Kidney (tissue), 14 donors: Measurements from ENCODE around the gene CACNB4. TPM values are rescaled to one million over a fixed set of nuclear protein-coding genes. Genes with fewer than 3 reads are reported as not detected.

Source experiments
- DNase-seq, 5 donors: peaks; one replicate each; pipeline ENCODE4 v3.0.0-alpha.2; 2013 to 2020
- FAIRE-seq: peaks from 2 replicates; lab custom pipeline; 2012; peaks lifted over from hg19 to GRCh38; lab: Jason Lieb, UNC
- H3K27ac ChIP-seq, 2 donors: one replicate each; pipeline ENCODE4 v1.7.0; 2013; ENCODE audit warnings: low read depth in 2 of 2, low read length in 2 of 2, inconsistent platforms in 1 of 2
- H3K27me3 ChIP-seq: one replicate; pipeline ENCODE4 v1.7.1; 2013; ENCODE audit warnings: low read length, inconsistent platforms; ENCODE audit not compliant: control insufficient read depth, insufficient read depth
- H3K36me3 ChIP-seq, 3 donors: one replicate each; pipeline versions ENCODE4 v1.7.0 to v1.7.1; 2013; ENCODE audit warnings: low read length in 3 of 3, control low read depth in 1 of 3, inconsistent platforms in 1 of 3; ENCODE audit not compliant: insufficient read depth in 3 of 3, control insufficient read depth in 2 of 3
- H3K4me1 ChIP-seq, 3 donors: one replicate each; pipeline versions ENCODE4 v1.7.0 to v1.7.1; 2013; ENCODE audit warnings: low read length in 3 of 3, inconsistent platforms in 1 of 3, low read depth in 1 of 3; ENCODE audit not compliant: control insufficient read depth in 2 of 3, insufficient read depth in 2 of 3
- H3K4me3 ChIP-seq, 3 donors: one replicate each; pipeline versions ENCODE4 v1.7.0 to v1.8.1; 2013; ENCODE audit warnings: low read length in 3 of 3, control low read depth in 1 of 3, inconsistent platforms in 1 of 3
- H3K9ac ChIP-seq, 3 donors: one replicate each; pipeline versions ENCODE4 v1.7.0 to v1.7.1; 2013; ENCODE audit warnings: low read length in 3 of 3, control low read depth in 1 of 3, inconsistent platforms in 1 of 3
- H3K9me3 ChIP-seq, 3 donors: one replicate each; pipeline versions ENCODE4 v1.7.0 to v1.7.1; 2013; ENCODE audit warnings: low read length in 3 of 3, control low read depth in 1 of 3, inconsistent platforms in 1 of 3; ENCODE audit not compliant: control insufficient read depth in 2 of 3, insufficient read depth in 1 of 3
- intact Hi-C: fragments of 100-400 bp; cut with DNase I; formaldehyde crosslinking; loops from one replicate; pipeline ENCODE4 v1.11.1; 2022
- polyA plus RNA-seq: library from polyadenylated mRNA; stranded (reverse); fragments of 350-450 nt; fragmentation: Illumina TruSeq; extraction: RNeasy Lipid Tissue Mini Kit (QIAGEN cat#74804); gene quantifications from one replicate; pipeline ENCODE4 v1.2.3, GENCODE V29; 2014; ENCODE audit warnings: low read depth, low replicate concordance; ENCODE audit not compliant: insufficient read depth
- total RNA-seq: library from RNA; stranded (reverse); fragmentation: NEBNext Ultra II Directional; extraction: Animal tissue kit (Norgen Biotek cat#: 25700); gene quantifications from one replicate; pipeline ENCODE4 v1.2.1, GENCODE V29; 2021
- TF ChIP-seq, protein P1 (sequence below): IDR thresholded peaks from 3 replicates; pipeline ENCODE4 v1.5.1; 2012; ENCODE audit warnings: mild to moderate bottlenecking, moderate library complexity, borderline replicate concordance; ENCODE audit not compliant: insufficient read depth; ENCODE audit errors: extremely low read depth
- donor health status: control.
- donor health status: control.
- donor health status: control.
- donor health status: control.
- donor health status: control.
- donor health status: DM: yes; HTN: yes; CAD: no.
- donor health status: Normal renal cell carcinoma (clear cell type).

The CACNB4 gene
- total and polyA plus RNA-seq, 2 donors from 2014 or later = 1.3 to 2.2 TPM

DNA sequence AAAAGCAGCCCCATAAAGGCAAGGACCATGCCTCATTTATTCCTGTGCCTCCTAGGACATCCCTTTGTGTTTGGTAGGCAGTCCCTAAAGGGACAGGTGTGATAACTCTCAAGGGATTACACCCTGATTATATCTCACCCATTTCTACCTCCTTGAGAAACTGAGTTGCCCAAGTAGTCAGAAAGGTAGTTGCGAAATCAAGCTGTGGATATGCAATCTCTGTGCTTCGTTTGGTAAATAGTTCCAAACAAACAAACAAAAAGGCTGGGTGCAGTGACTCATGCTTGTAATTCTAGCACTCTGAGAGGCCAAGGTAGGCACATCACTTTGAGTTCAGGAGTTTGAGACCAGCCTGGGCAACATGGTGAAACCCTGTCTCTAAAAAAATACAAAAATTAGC lies 170.5 kb downstream of the CACNB4 start:
- Histone ChIP-seq H3K4me3 (no peak overlapping the region), H3K9me3 (no peaks in the 10 kb centered on the region), H3K27me3 (no peaks in the 10 kb centered on the region), H3K27ac (no peak overlapping the region), H3K9ac (no peak overlapping the region), H3K36me3 (no peaks in the 10 kb centered on the region), H3K4me1 (peaks cover 0 to 3% (median 0%) of the 10 kb centered on the region in 3 donors)
- intact Hi-C loops = no loop called here
- FAIRE-seq (no peak), DNase-seq (no peak)
- TF ChIP-seq, protein P1, sequence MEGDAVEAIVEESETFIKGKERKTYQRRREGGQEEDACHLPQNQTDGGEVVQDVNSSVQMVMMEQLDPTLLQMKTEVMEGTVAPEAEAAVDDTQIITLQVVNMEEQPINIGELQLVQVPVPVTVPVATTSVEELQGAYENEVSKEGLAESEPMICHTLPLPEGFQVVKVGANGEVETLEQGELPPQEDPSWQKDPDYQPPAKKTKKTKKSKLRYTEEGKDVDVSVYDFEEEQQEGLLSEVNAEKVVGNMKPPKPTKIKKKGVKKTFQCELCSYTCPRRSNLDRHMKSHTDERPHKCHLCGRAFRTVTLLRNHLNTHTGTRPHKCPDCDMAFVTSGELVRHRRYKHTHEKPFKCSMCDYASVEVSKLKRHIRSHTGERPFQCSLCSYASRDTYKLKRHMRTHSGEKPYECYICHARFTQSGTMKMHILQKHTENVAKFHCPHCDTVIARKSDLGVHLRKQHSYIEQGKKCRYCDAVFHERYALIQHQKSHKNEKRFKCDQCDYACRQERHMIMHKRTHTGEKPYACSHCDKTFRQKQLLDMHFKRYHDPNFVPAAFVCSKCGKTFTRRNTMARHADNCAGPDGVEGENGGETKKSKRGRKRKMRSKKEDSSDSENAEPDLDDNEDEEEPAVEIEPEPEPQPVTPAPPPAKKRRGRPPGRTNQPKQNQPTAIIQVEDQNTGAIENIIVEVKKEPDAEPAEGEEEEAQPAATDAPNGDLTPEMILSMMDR = no peak

DNA sequence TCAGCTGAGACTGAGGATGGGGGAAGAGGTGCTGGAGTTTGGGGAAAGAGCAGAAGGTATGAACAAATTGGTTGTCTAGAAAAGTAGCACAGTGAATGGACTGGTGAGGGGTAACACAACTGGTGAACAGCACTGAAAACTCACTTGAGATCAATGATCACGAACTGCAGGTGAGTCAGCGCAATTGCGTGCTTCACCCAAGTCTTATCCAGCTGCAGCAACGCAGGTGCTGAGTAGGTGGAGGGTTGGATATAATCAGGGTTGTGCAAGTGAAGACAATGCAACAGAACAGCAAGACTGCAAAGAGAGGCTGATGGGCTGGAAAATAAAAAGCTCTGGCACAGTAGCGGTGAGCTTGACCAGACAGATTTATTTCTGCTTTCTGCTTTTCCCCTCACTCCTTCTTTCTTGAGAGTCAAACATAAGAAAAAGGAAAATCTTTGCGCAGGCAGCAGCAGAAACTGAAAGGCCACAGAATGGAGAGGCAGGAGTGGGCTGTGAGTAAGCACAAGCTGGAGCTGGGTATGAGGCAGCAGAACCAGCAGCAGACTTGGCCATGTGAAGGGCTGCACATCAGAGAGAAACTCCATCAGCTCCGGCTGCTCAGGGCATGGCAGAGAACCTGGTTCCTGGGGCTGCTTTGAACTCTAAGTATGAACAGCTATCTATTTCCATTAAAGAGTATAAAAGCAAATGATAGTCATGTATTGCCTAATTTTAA lies 171.2 kb downstream of the CACNB4 start:
- Histone ChIP-seq H3K9ac (no peak overlapping the region), H3K4me1 (peaks cover 0 to 10% (median 6%) of the 10 kb centered on the region in 3 donors), H3K27ac (no peak overlapping the region), H3K27me3 (no peaks in the 10 kb centered on the region), H3K36me3 (no peaks in the 10 kb centered on the region), H3K4me3 (no peak overlapping the region), H3K9me3 (no peaks in the 10 kb centered on the region)
- FAIRE-seq (no peak), DNase-seq (no peak)
- TF ChIP-seq, protein P1 = no peak
- intact Hi-C loops = no loop called here

GRCh38 chr2:151922845-151923666 lies 175.8 kb downstream of the CACNB4 start:
- Histone ChIP-seq H3K4me3 (no peak overlapping the region), H3K27ac (no peak overlapping the region), H3K9me3 (no peaks in the 10 kb centered on the region), H3K4me1 (peaks cover 0 to 12% (median 10%) of the 10 kb centered on the region in 3 donors), H3K27me3 (no peaks in the 10 kb centered on the region), H3K9ac (no peak overlapping the region), H3K36me3 (no peaks in the 10 kb centered on the region)
- peak in 4 of 5 donors; percentile 26 to 92 (median 57) for DNase-seq
- TF ChIP-seq, protein P1 = no peak
- intact Hi-C loops = no loop called here
- no peak for FAIRE-seq
